ENCODE data around the gene TSEN2.

The TSEN2 gene

DNA sequence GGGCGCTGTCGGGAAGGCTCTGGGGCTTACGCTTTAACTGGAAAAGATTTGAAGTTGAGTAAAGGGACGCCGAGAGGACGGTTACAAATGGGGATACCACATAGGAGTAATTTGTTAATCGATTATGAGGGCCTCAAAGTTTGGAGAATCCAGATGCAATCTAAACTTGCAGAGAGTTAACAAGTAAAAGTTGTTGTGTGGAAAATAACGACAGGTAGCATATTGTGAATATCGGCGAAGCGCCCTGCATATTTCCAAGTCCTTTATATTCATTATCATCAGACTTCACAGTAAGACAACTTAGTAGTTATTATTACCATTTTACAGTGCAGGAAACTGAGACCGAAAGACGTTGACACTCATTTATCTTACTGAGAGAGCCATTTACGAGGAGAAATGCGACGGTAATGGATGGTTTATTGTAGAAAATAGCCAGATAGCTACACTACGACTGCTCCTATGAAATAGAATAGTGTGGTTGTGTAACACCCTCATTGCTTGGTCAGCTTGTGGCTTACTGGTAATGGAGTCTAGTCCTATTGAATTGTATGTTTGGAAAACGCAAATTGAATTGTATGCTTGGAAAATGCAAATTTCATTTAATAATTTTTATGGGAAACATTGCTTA, 73.3 kb downstream of the TSEN2 start:
- DNase-seq: peak; percentile 57 to 66

- DNase-seq: no peak
Observed at GRCh38 chr3:12558706-12559105, 74.4 kb downstream of the TSEN2 start.

DNA sequence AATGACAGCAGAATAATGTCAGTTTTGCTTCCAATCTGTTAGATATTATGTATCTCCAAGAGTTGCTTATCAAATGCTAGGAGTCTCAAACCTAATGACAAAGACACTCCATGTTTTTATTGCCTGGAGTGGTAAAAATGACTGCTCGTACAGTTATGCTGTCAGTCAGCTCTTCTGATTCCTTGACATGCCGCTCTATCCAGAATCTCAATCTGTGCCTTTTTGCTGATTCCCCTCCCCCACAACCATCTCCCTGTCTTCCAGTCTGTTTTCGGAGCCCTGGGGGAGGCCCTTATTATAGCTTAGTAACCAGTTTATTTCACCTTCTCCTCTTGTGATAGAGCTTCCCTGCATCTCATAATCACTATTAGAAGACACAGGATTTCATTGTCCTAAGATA, 75.2 kb downstream of the TSEN2 start:
- DNase-seq: no peak

GRCh38 chr3:12560505-12561190, 76.4 kb downstream of the TSEN2 start:
- no peak for DNase-seq

DNA sequence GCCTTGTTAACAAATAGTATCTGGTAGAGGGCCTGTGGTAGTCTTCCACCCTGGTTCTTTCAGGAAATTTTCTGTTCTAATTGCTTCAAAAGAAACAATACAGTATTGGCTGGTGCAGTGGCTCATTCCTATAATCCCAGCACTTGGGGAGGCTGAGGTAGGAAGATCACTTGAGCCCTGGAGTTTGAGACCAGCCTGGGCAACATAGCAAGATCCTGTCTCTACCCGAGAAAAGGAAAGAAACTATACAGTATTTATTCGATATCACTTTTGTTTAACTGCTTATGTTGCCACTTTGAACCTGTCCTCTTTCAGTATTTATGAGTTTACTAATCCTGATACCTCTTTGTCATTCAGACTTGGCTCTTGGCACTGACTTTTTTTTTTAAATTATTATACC, 77.1 kb downstream of the TSEN2 start:
- no peak for DNase-seq

DNA sequence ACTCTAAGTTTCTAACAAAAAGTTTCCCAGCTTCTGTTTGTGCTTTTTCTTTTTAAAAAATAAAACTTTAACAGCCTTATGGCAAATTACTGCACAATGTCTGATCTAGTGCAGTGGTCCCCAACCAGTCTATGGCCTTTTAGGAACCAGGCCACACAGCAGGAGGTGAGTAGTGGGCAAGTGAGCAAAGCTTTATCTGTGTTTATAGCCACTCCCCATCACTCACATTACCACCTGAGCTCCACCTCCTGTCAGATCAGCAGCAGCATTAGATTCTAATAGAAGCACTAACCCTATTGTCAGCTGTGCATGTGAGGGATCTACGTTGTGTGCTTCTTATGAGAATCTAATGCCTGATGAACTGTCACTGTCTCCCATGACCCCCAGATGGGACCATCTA, 78.2 kb downstream of the TSEN2 start:
- no peak for DNase-seq

DNA sequence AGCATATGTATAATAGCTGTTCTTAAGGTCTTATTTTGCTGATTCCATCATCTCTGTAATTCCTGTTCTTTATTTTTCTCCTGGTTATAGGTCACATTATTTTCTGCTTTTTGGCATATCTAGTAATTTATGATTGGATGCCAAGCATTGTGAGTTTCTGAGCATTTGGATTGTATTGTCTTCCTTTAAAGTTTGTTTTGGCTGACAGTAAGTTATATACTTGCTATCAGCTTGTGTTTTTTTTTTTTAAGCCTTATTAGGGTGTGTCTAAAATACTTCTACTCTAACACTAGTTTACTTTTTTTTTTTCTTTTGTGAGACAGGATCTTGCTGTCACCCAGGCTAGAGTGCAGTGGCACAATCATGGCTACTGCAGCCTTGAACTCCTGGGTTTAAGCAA, 82.7 kb downstream of the TSEN2 start:
- DNase-seq: no peak

DNA sequence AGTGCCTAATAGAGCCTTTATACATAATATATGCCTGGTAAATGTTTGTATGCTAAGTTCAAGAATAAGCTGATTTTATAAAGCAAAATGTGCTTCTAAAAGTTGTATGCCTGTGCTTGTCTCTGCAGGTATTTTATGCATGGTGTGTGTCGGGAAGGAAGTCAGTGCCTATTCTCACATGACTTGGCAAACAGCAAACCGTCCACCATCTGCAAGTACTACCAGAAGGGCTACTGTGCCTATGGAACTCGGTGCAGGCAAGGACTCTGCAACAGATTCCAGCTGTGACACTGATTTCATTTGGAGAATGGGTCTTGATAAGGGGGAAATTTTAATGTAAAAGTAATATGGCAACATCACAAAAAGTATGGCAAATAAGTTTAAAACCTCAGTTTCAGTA, 84.5 kb downstream of the TSEN2 start:
- DNase-seq: no peak

- no peak for DNase-seq
Observed at GRCh38 chr3:12569836-12570235, 85.6 kb downstream of the TSEN2 start.

DNA sequence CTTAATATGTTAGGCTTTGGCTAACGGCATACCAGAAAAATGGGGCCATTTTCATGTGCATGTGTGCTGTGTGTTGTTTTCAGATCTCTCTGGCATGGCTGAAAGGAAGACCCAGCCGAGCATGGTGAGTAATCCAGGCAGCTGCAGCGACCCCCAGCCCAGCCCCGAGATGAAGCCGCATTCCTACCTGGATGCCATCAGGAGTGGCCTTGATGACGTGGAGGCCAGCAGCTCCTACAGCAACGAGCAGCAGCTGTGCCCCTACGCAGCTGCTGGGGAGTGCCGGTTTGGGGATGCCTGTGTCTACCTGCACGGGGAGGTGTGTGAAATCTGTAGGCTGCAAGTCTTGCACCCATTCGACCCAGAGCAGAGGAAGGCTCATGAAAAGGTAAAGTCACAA, 87.7 kb downstream of the TSEN2 start:
- no peak for DNase-seq

DNA sequence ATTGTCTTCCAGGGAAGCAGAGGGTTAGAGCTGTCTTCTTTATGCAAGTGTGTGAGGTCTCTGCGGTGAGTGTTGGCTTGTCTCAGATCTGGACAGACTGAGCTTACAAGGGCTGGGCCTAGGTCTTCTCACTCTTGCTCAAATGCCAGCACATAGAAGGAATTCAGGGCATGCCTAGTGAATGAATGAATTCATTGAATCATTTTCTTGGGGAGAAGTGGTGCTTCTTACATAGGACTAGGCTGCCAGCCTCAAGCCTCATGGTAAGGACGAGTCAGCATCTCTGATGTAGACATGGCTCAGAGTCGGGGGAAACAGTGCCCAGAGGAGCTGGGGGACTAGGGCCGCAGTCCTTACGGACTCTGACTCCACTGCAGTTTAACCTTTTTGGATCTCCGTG, 89.9 kb downstream of the TSEN2 start:
- no peak for DNase-seq

- DNase-seq: no peak
Observed at GRCh38 chr3:12574661-12575060, 90.4 kb downstream of the TSEN2 start.

- no peak for DNase-seq
Observed at GRCh38 chr3:12577379-12577778, 93.1 kb downstream of the TSEN2 start.

GRCh38 chr3:12578742-12579141, 94.5 kb downstream of the TSEN2 start:
- no peak for DNase-seq

DNA sequence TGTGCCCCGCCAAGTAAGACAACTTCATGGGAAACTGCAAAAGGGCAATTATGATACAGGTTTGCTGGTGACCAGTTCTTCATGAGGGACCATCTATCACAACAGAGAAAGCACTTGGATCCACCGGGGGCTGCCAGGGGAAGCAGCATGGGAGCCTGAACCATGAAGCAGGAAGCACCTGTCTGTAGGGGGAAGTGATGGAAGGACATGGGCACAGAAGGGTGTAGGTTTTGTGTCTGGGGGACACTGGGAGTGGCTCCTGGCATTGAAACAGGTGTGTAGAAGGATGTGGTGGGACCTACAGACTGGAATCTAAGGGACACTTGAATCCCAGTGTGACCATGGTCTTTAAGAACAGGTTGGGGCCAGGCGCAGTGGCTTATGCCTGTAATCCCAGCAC, 95.2 kb downstream of the TSEN2 start:
- no peak for DNase-seq

DNA sequence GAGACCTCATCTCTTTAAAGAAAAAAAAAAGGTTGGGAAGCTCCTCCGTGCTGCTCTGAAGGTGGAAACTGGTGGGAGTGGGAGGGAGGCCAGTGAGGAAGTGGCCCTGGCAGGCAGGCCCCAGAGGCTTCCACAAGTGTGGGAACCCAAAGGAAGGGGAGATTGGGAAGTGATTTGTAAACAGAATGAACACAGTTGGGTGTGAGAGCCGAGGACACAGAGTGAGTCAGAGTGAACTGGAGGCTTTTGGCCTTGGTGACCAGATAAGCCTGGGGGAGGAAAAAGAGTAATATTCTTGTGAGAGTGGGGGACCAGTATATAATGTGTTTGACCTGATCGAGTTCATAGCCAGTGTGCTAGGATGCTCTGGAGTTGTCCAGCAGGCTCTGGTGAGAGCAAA, 95.6 kb downstream of the TSEN2 start:
- DNase-seq: no peak

GRCh38 chr3:12582730-12583129, 98.5 kb downstream of the TSEN2 start:
- DNase-seq: no peak
